Neuronal stem cell (in vitro differentiated cells): ENCODE data around the gene CXCL17.

Source experiments
- DNase-seq: peaks from one replicate; pipeline ENCODE4 v3.0.0-alpha.2; 2013; ENCODE audit warnings: low spot score
- H2AFZ ChIP-seq: one replicate; pipeline ENCODE4 v1.6.1; 2013; ENCODE audit warnings: mild to moderate bottlenecking, low read length, inconsistent platforms
- H2AK5ac ChIP-seq: 2 replicates; pipeline ENCODE4 v1.6.1; 2013; ENCODE audit warnings: low read depth, mild to moderate bottlenecking, inconsistent platforms, low read length, moderate library complexity, mixed read lengths
- H2BK120ac ChIP-seq: 2 replicates; pipeline ENCODE4 v1.6.1; 2013; ENCODE audit warnings: low read depth, mild to moderate bottlenecking, inconsistent platforms, low read length, moderate library complexity, mixed read lengths
- H2BK12ac ChIP-seq: one replicate; pipeline ENCODE4 v1.6.1; 2013; ENCODE audit warnings: low read length, inconsistent platforms
- H2BK15ac ChIP-seq: 2 replicates; pipeline ENCODE4 v1.6.1; 2013; ENCODE audit warnings: mild to moderate bottlenecking, low read length, inconsistent platforms, mixed read lengths
- H2BK5ac ChIP-seq: one replicate; pipeline ENCODE4 v1.6.1; 2013; ENCODE audit warnings: inconsistent platforms, mild to moderate bottlenecking, low read length, moderate library complexity
- H3K14ac ChIP-seq: one replicate; pipeline ENCODE4 v1.6.1; 2013; ENCODE audit warnings: low read length, inconsistent platforms
- H3K18ac ChIP-seq: 2 replicates; pipeline ENCODE4 v1.6.1; 2013; ENCODE audit warnings: low read length, inconsistent platforms
- H3K23ac ChIP-seq: 2 replicates; pipeline ENCODE4 v1.6.1; 2013; ENCODE audit warnings: low read depth, mild to moderate bottlenecking, mixed read lengths, low read length, inconsistent platforms; ENCODE audit not compliant: poor library complexity
- H3K27ac ChIP-seq: replicated peaks from 3 replicates; pipeline ENCODE4 v1.5.1; 2013; ENCODE audit warnings: low read length, inconsistent platforms
- H3K27me3 ChIP-seq, 3 experiments: 2 replicates each; pipeline ENCODE4 v1.6.1; 2013; ENCODE audit warnings: low read length in 3 of 3, mild to moderate bottlenecking in 2 of 3, inconsistent platforms in 1 of 3, low read depth in 1 of 3, mixed read lengths in 1 of 3, moderate library complexity in 1 of 3; ENCODE audit not compliant: control insufficient read depth in 3 of 3, insufficient read depth in 3 of 3
- H3K36me3 ChIP-seq, 2 donors: replicated peaks in 1 of 2; 2 replicates each; pipeline ENCODE4 v1.6.1; 2013; ENCODE audit warnings: low read length in 2 of 2; ENCODE audit not compliant: control insufficient read depth in 2 of 2, insufficient read depth in 2 of 2
- H3K4ac ChIP-seq: 2 replicates; pipeline ENCODE4 v1.6.1; 2013; ENCODE audit warnings: inconsistent platforms, mild to moderate bottlenecking, low read length, moderate library complexity
- H3K4me1 ChIP-seq, 2 donors: 1 replicate in 1 of 2; 2 replicates in 1 of 2; pipeline ENCODE4 v1.6.1; 2013; ENCODE audit warnings: low read length in 2 of 2, low read depth in 1 of 2; ENCODE audit not compliant: control insufficient read depth in 2 of 2, insufficient read depth in 1 of 2
- H3K4me2 ChIP-seq: one replicate; pipeline ENCODE4 v1.6.1; 2013; ENCODE audit warnings: mild to moderate bottlenecking, low read length, inconsistent platforms; ENCODE audit not compliant: insufficient read depth, poor library complexity, severe bottlenecking
- H3K4me3 ChIP-seq, 2 donors: 2 replicates each; pipeline ENCODE4 v1.5.1; 2013; ENCODE audit warnings: low read length in 2 of 2, mild to moderate bottlenecking in 2 of 2, inconsistent platforms in 1 of 2, moderate library complexity in 1 of 2
- H3K79me1 ChIP-seq: one replicate; pipeline ENCODE4 v1.6.1; 2013; ENCODE audit warnings: low read depth, mild to moderate bottlenecking, inconsistent platforms, low read length, moderate library complexity
- H3K9ac ChIP-seq: one replicate; pipeline ENCODE4 v1.6.1; 2013; ENCODE audit warnings: mild to moderate bottlenecking, low read depth, low read length, inconsistent platforms; ENCODE audit not compliant: poor library complexity
- H3K9me3 ChIP-seq, 2 donors: replicated peaks in 1 of 2; 2 replicates each; pipeline versions ENCODE3 to v1.6.1; 2013; ENCODE audit warnings: low read length in 2 of 2, mild to moderate bottlenecking in 2 of 2, inconsistent platforms in 1 of 2, low read depth in 1 of 2, mixed read lengths in 1 of 2, moderate library complexity in 1 of 2; ENCODE audit not compliant: control insufficient read depth in 2 of 2, insufficient read depth in 1 of 2
- H4K8ac ChIP-seq: one replicate; pipeline ENCODE4 v1.6.1; 2013; ENCODE audit warnings: low read depth, mild to moderate bottlenecking, inconsistent platforms, low read length, moderate library complexity
- H4K91ac ChIP-seq: one replicate; pipeline ENCODE4 v1.6.1; 2013; ENCODE audit warnings: low read length, low read depth, mild to moderate bottlenecking, inconsistent platforms; ENCODE audit not compliant: poor library complexity
- WGBS, 2 donors: extraction: QIAGEN DNeasy Blood & Tissue Kit; methylation state at CpG; one replicate each; pipeline ENCODE4 v1.1.7; 2013; ENCODE audit warnings: missing lambda C conversion rate in 2 of 2, mixed read lengths in 1 of 2; ENCODE audit not compliant: insufficient read length in 2 of 2, insufficient replicate concordance in 1 of 2; ENCODE audit errors: extremely low coverage in 2 of 2; 5-methylcytosine and 5-hydroxymethylcytosine counted together

Gene CXCL17

GRCh38 chr19:42394751-42395150 is 48.0 kb downstream of the CXCL17 start:
- no peak overlapping the region for H2BK120ac ChIP-seq
- H3K4me3 ChIP-seq: no peak overlapping the region
- H3K4me1 ChIP-seq: peaks cover 11 to 24% of the 10 kb centered on the region in 2 donors
- H3K23ac ChIP-seq: no peak overlapping the region
- DNase-seq: no peak
- no peak overlapping the region for H2AK5ac ChIP-seq
- H2BK15ac ChIP-seq: no peak overlapping the region
- H3K4ac ChIP-seq: no peak overlapping the region
- no peaks in the 10 kb centered on the region for H3K36me3 ChIP-seq
- no peak overlapping the region for H3K9ac ChIP-seq
- no CpG with 5 or more reads among the region's 8 CpGs for WGBS, 2 donors
- no peak overlapping the region for H2BK12ac ChIP-seq
- no peak overlapping the region for H4K8ac ChIP-seq
- no peak overlapping the region for H3K14ac ChIP-seq
- no peak overlapping the region for H2BK5ac ChIP-seq
- no peak overlapping the region for H2AFZ ChIP-seq
- peaks cover 0 to 31% (median 5%) of the 10 kb centered on the region in 3 experiments for H3K27me3 ChIP-seq
- no peak overlapping the region for H3K27ac ChIP-seq
- no peak overlapping the region for H3K4me2 ChIP-seq
- no peak overlapping the region for H4K91ac ChIP-seq
- peaks cover 5% of the 10 kb centered on the region for H3K79me1 ChIP-seq
- H3K9me3 ChIP-seq: no peaks in the 10 kb centered on the region
- H3K18ac ChIP-seq: no peak overlapping the region

GRCh38 chr19:42392165-42392564 is 50.6 kb downstream of the CXCL17 start:
- no peak overlapping the region for H3K4me2 ChIP-seq
- H3K4me1 ChIP-seq: peaks cover 4 to 16% of the 10 kb centered on the region in 2 donors
- no peak overlapping the region for H3K9ac ChIP-seq
- H3K23ac ChIP-seq: no peak overlapping the region
- no peak overlapping the region for H3K4me3 ChIP-seq
- no peak overlapping the region for H2AFZ ChIP-seq
- H3K4ac ChIP-seq: no peak overlapping the region
- no peak overlapping the region for H2BK5ac ChIP-seq
- H2AK5ac ChIP-seq: no peak overlapping the region
- no peak overlapping the region for H3K27ac ChIP-seq
- no peak overlapping the region for H4K91ac ChIP-seq
- H2BK15ac ChIP-seq: no peak overlapping the region
- no peak overlapping the region for H3K14ac ChIP-seq
- H2BK12ac ChIP-seq: no peak overlapping the region
- WGBS, 2 donors: no CpG with 5 or more reads among the region's 4 CpGs
- H4K8ac ChIP-seq: no peak overlapping the region
- no peak overlapping the region for H2BK120ac ChIP-seq
- peaks cover 0 to 45% (median 12%) of the 10 kb centered on the region in 3 experiments for H3K27me3 ChIP-seq
- H3K36me3 ChIP-seq: no peaks in the 10 kb centered on the region
- H3K79me1 ChIP-seq: no peaks in the 10 kb centered on the region
- H3K18ac ChIP-seq: no peak overlapping the region
- no peak for DNase-seq
- no peaks in the 10 kb centered on the region for H3K9me3 ChIP-seq

GRCh38 chr19:42389899-42390298 is 52.8 kb downstream of the CXCL17 start, which contains the start of gene CNFN:
CNFN (minus strand) TSS chr19:42390297; CDS start chr19:42389037, 1,260 bp downstream.
- no peak within 1 kb of the TSS for H3K4ac ChIP-seq
- peak within 1 kb of the TSS; percentile 53 for H3K18ac ChIP-seq
- H2AK5ac ChIP-seq: peak within 1 kb of the TSS; percentile 50
- H3K36me3 ChIP-seq: no peaks in the 10 kb centered on the region
- H4K91ac ChIP-seq: no peak within 1 kb of the TSS
- peaks cover 4 to 7% of the 10 kb centered on the region in 2 donors for H3K4me1 ChIP-seq
- no peak within 1 kb of the TSS for H3K4me2 ChIP-seq
- no peak within 1 kb of the TSS for H3K9ac ChIP-seq
- no peak for DNase-seq
- no peak within 1 kb of the TSS for H3K4me3 ChIP-seq
- H2BK12ac ChIP-seq: no peak within 1 kb of the TSS
- no peak within 1 kb of the TSS for H3K14ac ChIP-seq
- H3K27me3 ChIP-seq: peaks cover 0 to 47% (median 12%) of the 10 kb centered on the region in 3 experiments
- no CpG with 5 or more reads among the region's 12 CpGs for WGBS, 2 donors
- no peak within 1 kb of the TSS for H3K27ac ChIP-seq
- H4K8ac ChIP-seq: no peak within 1 kb of the TSS
- no peaks in the 10 kb centered on the region for H3K9me3 ChIP-seq
- no peak within 1 kb of the TSS for H3K23ac ChIP-seq
- H3K79me1 ChIP-seq: no peaks in the 10 kb centered on the region
- no peak within 1 kb of the TSS for H2BK5ac ChIP-seq
- H2BK120ac ChIP-seq: no peak within 1 kb of the TSS
- H2BK15ac ChIP-seq: peak within 1 kb of the TSS; percentile 49
- H2AFZ ChIP-seq: no peak within 1 kb of the TSS

GRCh38 chr19:42388851-42389489 is 53.8 kb downstream of the CXCL17 start:
- H2BK5ac ChIP-seq: no peak overlapping the region
- peak overlapping the region; percentile 89 for H3K4ac ChIP-seq
- peaks cover 0 to 47% (median 12%) of the 10 kb centered on the region in 3 experiments for H3K27me3 ChIP-seq
- H3K36me3 ChIP-seq: no peaks in the 10 kb centered on the region
- H2AFZ ChIP-seq: no peak overlapping the region
- no peak overlapping the region for H2BK120ac ChIP-seq
- no CpG with 5 or more reads among the region's 20 CpGs for WGBS, 2 donors
- no peak overlapping the region for H3K14ac ChIP-seq
- peak overlapping the region; percentile 73 for H2BK12ac ChIP-seq
- peak overlapping the region; percentile 86 for H2AK5ac ChIP-seq
- H3K4me3 ChIP-seq: peak overlapping the region in 1 of 2 donors; percentile 49
- H3K18ac ChIP-seq: peak overlapping the region; percentile 80
- peak overlapping the region; percentile 53 for H4K91ac ChIP-seq
- no peaks in the 10 kb centered on the region for H3K9me3 ChIP-seq
- peak overlapping the region; percentile 96 for H3K23ac ChIP-seq
- H3K4me1 ChIP-seq: peaks cover 3 to 4% of the 10 kb centered on the region in 2 donors
- H3K4me2 ChIP-seq: no peak overlapping the region
- peak overlapping the region; percentile 94 for H2BK15ac ChIP-seq
- no peaks in the 10 kb centered on the region for H3K79me1 ChIP-seq
- H3K9ac ChIP-seq: peak overlapping the region; percentile 70
- no peak for DNase-seq
- no peak overlapping the region for H3K27ac ChIP-seq
- no peak overlapping the region for H4K8ac ChIP-seq
